ENCODE results near the gene SLCO3A1.
"Not testable (repeated sequence)": the region's sequence is repeated elsewhere in the genome, so short reads cannot be mapped to it uniquely, and the experiment has no call there.

Gene SLCO3A1

DNA sequence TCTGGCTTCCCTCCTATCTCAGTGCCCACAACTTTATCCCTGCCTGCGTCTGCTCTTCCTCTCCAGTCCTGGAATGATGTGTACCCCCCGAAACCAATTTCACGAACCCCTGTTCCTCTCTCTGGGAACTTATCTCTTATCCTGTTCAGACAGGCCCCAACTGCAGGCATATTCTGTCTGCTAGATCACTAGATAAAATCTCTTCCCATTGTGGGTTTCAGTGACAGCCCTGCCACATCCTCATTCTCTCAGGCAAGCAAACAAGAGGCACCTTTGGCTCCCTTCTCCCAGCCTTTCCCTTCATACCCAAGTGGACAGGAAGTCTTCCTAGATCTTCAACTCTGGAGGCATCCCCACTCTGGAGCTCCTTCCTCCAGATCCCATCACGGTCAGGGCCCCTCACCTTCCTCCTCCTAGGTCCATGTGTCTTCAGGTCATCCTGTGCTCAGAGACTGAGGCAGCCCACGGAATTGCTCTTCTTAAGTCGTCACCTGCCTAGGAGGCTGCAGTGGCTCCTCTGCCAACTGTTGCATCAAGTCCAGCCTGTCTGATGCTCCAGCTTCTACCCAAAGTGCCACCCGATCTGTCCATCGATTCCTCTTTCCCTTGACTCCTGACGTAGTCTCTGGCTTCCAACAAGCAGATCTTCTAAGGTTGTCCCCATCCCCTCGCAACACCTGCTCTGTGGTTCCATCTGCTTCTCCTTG is 190.8 kb downstream of the SLCO3A1 start:
- no peak for DNase-seq

DNA sequence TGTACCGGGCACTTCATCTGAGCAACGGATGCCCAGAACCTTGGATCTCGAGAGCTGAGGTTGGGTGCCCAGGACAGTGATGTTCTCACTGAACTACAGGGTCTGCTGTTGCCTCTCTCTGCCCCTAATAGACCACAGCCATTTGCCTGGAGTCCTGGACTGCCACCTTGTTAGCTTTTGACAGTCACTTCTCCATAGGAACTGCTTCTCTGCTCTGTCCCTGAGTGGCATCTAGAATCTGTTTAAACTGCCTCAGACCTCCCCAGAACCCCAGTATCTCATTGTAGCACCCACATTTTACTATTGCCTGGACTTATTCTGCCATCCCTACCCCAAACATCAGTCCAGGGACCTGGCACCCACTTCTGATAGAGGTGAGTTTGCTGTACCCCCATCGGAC is 194.4 kb downstream of the SLCO3A1 start:
- DNase-seq, result no peak

GRCh38 chr15:92048739-92049138 is 195.2 kb downstream of the SLCO3A1 start:
- no peak for DNase-seq

- DNase-seq, result no peak
Observed at GRCh38 chr15:92049290-92049989, 195.9 kb downstream of the SLCO3A1 start.

GRCh38 chr15:92050220-92050898 is 196.9 kb downstream of the SLCO3A1 start:
- no peak for DNase-seq

- no peak for DNase-seq
Observed at GRCh38 chr15:92051716-92052115, 198.2 kb downstream of the SLCO3A1 start.

DNA sequence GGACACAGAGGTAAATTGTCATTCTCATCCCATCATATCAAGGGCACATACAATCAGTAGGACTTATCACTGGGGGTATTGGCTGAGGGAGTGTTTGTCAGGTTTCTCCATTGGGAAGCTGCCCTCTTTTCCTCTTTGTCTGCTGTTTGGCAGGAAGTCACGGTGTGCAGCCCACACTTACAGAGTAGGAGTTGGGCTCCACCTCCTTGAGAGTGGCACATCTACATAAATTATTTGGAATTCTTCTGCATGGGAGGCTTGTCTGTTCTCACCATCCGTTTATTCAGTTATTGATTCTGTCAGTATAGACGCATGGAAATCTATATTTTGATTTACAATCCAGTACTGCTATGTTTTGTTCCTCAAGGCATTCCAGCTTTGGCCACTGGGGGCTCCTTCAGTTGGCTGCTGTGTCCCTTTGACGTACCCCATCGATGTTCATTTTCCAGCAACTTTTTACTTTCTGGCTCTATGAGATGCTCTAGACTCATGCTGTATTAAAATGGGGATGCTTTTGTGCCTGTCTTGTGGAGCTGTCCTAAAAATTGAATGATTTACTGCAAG is 200.3 kb downstream of the SLCO3A1 start:
- DNase-seq, result no peak

DNA sequence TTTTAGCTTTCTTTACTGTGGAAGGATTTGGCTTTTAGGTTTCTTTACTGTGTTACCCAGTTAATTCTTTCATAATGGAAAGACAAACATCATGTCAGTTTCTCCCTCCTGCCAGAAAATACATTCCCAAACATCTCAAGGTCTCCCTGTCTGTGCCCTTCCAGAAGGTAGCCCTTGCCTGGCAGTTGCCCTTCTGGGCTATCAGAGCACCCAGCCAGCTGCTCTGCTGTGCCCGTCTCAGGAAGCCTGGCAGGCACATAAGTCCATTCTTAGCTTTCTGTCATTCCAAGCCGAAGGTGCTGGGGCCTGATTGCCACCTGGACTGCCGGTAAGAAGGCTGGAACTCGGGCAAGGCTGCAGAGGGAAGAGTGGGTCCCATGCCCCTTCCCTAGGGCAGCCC is 203.4 kb downstream of the SLCO3A1 start:
- no peak for DNase-seq

GRCh38 chr15:92059036-92059970 is 205.8 kb downstream of the SLCO3A1 start:
- no peak for DNase-seq

DNA sequence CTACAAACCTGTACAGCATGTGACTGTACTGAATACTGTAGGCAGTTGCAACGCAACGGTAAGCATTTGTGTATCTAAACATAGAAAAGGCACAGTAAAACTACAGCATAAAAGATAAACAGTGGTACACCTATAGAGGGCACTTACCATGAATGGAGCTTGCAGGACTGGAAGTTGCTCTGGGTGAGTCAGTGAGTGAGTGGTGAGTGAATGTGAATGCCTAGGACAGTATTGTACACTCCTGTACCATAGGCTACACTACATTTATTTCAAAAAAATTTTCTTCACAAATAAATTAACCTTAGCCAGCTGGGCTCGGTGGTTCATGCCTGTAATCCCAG is 206.4 kb downstream of the SLCO3A1 start:
- DNase-seq, result not testable (repeated sequence)

DNA sequence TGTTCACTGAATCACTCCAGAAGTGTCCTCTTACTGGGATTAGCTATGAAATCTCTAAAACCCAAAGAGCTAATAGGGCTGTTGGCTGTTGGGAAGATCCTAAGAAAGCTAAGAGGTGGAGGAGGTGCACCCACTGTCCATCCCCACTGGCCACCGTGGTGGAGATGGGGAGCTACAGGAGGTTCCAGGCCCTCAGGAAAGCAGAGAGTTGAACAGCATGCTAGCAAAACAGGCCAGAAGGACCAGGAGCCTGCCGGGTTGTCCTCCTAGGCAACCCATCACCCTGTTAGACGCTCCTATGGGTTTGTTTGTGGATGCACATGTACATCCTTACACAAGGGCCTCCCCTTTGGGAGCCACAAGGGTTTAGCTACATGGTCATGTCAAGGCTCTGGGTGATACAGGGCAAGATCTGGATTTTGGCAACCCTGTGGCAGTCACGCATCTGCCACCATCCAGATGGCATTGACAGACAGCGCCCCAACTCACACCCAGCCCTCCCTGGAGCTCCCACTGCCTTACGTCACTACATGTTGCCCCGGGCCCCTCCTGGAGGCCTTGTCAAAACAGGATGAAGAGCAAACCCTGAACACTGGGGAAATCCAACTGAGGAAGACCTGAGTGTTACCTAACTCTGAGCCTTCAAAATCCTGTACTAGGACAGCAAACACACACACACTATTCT is 208.1 kb downstream of the SLCO3A1 start:
- no peak for DNase-seq

DNA sequence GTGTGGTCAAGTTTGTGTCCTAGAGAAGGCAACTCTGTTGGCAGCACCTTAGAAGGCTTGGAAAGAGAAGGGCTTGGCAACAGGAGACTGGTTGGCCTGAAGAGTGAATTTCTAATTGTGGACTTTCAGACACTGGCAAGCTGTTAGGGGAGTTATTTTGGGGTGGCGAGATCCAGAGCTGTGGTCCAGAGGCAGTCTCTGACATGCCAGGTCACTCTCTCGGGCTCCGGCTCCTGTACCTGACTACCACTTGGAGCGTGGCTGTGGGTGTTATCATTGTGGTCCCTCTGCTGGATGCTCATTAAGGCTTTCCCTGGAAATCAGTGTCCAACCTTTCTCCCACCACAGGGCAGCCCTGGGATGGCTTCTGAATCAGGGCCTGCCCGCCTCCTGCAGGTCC is 209.0 kb downstream of the SLCO3A1 start:
- no peak for DNase-seq

DNA sequence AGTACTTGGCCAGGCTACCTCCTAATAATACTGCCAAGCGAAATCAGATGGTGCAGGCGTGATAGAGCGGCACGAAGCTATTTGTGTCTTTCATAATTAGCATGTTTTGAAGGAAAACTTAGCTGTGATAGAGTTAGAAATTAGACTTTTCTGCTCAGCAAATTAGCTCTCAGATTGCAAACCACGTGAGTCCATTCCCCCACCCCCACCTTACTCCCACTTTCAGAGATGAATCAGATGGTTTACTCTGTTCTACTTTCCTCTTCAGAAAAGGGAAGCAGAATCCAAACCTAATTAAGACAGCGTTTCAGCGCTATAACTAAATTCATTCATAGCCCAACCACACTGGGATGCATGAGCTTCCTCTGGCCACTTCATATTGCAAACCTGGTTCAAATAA is 214.6 kb downstream of the SLCO3A1 start:
- DNase-seq, result no peak

DNA sequence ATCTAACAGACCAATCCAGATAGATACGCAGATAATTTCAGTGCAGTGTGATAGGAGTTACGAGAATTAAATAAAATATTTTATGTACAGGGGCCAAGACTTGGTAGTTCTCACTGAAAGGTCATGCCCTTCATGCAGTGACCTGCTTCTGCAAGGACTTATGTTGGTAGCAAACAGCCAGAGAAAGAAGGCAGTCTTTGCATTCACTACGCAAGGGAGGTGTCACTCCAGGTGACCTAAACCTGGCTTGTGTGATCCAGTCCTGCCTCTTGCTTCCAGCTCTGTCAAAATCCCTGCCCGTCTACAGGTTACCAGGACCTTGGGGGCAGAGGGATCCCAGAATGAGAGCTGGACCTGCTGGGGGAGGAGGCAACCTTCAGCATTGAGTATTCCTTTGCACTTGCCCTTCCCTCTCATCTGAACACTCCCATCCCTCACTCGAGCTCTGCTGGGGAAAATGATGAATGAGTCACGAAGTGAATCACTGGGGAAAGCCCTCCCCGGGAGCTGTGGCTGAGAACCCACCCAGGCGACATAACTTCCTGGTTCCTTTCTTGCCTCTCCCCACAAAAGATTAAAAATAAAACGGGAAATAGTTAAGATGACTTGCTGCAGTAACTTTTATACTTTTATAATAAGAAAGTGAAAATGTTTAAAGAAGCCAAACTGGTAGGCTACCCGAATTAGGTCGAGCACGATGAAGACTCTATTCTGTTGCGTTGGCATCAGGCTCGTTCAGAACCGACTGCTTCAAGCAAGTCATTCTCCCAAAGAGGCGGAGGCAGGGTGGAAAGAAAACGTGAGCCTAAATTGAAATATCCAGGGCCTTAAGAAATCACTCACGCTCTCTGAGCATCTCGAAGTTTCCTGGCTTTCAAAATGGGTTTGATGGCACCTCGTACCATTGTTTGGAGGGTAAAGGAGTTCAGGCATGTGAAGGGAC is 216.1 kb downstream of the SLCO3A1 start:
- peak; percentile 44 for DNase-seq

DNA sequence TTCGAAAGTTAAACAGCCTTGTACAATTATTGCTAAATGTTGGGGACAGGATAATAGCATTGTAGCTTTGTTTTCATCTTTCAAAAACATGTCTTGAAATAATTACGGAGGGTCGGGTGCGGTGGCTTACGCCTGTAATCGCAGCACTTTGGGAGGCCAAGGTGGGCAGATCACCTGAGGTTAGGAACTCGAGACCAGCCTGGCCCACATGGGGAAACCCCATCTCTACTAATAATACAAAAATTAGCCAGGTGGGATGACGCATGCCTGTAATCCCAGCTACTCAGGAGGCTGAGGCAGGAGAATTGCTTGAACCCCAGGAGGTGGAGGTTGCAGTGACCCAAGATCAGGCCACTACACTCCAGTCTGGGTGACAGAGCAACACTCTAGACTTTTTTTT is 216.7 kb downstream of the SLCO3A1 start:
- not testable (repeated sequence) for DNase-seq

- DNase-seq, result no peak
Observed at GRCh38 chr15:92071045-92071634, 217.6 kb downstream of the SLCO3A1 start.

DNA sequence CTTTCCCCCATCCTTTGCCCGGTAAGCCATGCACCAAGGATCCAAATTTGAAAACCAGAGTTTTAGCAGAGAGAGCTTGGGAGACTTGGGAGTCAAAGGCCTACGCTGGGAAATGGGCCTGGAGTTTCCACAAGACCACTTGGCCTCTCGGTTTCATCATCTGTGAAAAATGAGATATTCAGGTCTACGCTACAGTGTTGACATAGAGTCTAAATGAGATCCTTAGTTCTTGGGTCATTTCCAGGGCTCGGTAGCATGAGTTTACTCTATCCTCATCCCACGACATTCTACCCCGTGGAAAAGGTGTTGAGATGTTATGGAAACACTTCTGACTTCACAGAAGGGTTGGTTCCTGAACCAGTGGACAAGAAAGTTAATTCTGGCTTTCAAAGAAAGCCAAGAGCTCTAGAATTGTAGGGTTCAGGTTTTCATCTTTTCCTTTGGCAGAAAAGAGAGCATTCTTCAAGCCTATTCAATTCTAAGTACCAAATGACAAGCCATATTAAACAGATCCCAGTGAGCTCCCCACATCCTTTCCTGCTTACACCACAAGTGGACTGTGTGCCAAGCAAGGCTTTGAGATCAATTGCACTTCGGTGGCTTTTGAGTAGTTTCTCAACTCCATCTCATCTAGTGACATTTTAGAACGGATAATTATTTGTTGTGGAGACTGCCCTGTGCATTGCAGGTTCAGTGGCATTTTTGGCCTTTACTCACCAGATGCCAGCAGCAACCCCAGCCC is 219.7 kb downstream of the SLCO3A1 start:
- DNase-seq, result no peak

- no peak for DNase-seq
Observed at GRCh38 chr15:92074101-92074500, 220.6 kb downstream of the SLCO3A1 start.

DNA sequence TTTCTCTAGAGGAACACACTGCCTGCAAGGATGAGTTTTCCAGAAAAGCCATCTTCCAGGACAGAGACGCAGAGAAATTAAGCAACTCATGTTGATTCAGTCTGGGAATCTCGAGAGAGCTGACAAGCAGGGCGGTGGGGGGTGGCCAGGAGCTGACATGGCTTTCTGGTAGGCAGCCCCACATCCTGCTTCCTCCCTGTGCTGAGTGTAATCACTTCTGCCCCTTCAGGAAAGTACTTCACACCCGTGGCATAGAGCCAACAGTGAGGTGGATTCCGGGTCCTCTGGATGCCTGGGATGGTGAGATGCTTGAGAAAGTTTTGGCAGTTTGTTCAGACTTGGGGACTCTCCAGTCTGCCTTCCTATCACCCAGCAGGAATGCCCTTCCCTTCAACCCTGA is 221.1 kb downstream of the SLCO3A1 start:
- no peak for DNase-seq

DNA sequence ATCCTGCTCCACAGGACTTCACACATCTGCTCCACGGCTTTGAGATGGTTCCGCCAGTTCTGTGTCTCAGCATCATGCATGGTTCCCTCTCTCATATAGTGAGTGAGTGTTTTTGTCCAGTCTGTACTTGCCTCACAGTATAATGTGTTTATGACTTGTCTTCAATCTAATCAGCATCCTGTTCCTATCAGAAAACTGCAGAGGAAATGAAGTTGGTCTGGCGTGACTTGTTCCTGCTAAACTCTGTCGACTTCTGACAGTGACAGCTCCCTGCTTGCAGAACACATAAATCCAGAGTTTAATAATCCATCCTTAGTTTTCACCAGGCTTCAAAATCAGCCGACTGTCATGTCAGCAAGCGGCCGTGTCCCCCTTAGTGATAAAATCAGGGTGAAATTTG is 222.3 kb downstream of the SLCO3A1 start:
- no peak for DNase-seq

Measured in activated T-cell treated with anti-CD3 and anti-CD28 coated beads for 4 hours (primary cell).